Activated T-cell treated with anti-CD3 and anti-CD28 coated beads for 1 hour (primary cell): Measurements from ENCODE around the gene DNAL1.
"Not testable (repeated sequence)": the region's sequence is repeated elsewhere in the genome, so short reads cannot be mapped to it uniquely, and the experiment has no call there.

Experiments used
- DNase-seq: peaks from one replicate; pipeline ENCODE4 v3.0.0-alpha.2; 2020; ENCODE audit warnings: low read depth

DNAL1 gene

GRCh38 chr14:73640796-73641365, 3.9 kb upstream of the DNAL1 start:
- DNase-seq: no peak

GRCh38 chr14:73645248-73645610, 443 bp downstream of the DNAL1 start:
- DNase-seq: no peak

- no peak for DNase-seq
Observed at GRCh38 chr14:73651005-73651404, 6.2 kb downstream of the DNAL1 start.

- DNase-seq: no peak
Observed at GRCh38 chr14:73655851-73656250, 11.1 kb downstream of the DNAL1 start.

DNA sequence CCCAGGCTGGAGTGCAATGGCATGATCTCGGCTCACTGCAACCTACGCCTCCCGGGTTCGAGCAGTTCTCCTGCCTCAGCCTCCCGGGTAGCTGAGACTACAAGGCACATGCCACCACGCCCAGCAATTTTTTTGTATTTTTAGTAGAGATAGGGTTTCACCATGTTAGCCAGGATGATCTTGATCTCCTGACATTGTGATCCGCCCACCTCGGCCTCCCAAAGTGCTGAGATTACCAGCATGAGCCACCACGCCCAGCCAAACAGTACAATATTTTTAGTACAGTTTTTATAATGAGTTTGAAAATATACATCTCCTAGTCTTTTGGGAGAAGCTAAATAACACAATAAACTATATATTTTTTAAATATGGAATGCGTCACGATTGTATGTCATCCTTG, 14.4 kb downstream of the DNAL1 start:
- DNase-seq: not testable (repeated sequence)

DNA sequence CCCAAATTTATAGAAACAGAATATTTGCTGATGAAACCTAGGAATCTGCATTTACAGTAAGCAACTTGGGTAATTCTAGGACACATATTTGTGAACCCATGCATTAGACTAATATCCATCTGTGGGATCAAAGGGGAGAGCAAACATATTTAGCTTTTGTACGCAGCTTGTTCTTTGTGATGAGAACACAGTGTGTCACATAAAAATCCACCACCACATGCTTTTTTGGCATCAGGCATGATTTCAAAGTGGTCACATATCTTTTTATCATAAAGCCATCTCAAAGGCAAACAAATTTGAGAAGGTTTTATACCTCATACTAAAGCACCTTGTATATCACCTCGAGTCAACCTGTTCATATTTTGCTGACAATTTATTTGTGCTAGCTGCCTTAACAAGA, 15.7 kb downstream of the DNAL1 start:
- DNase-seq: no peak

GRCh38 chr14:73661872-73662271, 17.1 kb downstream of the DNAL1 start:
- DNase-seq: no peak

DNA sequence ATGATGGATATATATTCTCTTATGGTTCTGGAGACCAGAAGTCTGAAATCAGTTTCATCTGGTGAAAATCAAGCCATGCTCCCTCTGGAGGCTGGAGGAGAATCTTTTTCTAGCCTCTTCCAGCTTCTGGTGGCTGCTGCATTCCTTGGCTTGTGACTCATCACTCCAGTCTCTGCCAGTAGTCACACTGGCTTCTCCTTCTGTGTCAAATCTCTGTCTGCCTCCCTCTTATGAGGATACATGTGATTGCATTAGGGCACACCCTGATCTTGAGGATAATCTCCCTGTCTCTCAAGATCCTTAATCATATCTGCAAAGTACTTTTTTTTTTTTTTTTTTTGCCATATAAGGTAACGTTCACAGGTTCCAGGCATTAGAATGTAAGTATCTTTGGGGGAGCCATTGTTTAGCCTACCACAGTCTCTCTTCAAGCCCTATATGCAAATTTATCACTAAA, 17.7 kb downstream of the DNAL1 start:
- no peak for DNase-seq

GRCh38 chr14:73663548-73664212, 18.9 kb downstream of the DNAL1 start:
- no peak for DNase-seq

DNA sequence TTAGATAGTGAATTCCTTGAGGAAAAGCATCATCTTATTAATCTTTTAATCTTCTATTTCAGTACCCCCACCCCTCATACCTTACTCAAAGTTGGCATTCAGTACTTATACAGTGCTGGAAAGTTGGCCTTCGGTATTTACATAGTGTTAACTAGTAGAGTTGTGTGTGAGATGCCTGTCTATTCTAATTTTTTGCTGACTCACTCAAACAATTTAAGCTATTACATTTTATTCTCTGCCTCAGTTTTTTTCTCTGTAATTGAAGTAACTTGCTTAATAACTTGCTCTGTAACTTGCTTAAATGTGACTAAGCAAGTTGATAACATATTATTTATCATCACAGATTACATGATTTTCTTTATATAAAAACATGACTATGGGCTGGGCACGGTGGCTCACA, 20.3 kb downstream of the DNAL1 start:
- DNase-seq: no peak

- DNase-seq: no peak
Observed at GRCh38 chr14:73666583-73666982, 21.8 kb downstream of the DNAL1 start.

DNA sequence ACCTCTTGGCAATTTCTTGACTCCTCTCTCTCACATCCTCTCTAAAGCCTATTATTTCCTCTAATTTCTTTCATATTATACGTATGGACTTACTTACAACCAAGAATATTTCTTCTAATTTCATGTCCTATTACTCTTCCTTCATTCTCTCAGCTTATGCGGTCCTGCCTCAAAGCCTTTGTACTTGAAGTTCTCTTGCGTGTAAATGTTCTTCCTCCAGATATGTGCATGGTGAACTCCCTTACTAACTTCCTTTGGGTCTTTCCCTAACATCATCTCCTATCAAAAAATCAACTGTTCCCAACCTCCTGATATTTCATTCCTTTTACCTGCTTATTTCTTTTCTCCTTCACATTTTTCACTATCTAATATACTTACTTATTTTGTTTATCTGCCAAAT, 23.1 kb downstream of the DNAL1 start:
- no peak for DNase-seq

DNA sequence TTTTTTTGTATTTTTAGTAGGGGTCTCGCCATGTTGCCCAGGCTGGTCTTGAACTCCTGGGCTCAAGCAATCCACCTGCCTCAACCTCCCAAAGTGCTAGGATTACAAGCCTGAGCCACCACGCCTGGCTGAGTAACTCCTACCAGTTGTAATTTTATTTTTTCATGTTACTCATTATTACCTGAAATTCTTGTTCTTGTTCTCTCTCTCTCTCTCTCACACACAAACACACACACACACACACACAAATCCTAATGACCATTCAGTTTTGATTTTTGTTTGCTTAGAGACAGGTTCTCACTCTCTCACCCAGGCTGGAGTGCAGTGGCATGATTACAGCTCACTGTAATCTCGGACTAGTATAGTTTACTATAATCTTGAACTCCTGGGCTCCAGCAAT, 30.2 kb downstream of the DNAL1 start:
- DNase-seq: no peak

GRCh38 chr14:73678698-73679097, 33.9 kb downstream of the DNAL1 start:
- DNase-seq: no peak

GRCh38 chr14:73680821-73681220, 36.0 kb downstream of the DNAL1 start:
- no peak for DNase-seq

- DNase-seq: no peak
Observed at GRCh38 chr14:73684627-73685026, 39.8 kb downstream of the DNAL1 start.

DNA sequence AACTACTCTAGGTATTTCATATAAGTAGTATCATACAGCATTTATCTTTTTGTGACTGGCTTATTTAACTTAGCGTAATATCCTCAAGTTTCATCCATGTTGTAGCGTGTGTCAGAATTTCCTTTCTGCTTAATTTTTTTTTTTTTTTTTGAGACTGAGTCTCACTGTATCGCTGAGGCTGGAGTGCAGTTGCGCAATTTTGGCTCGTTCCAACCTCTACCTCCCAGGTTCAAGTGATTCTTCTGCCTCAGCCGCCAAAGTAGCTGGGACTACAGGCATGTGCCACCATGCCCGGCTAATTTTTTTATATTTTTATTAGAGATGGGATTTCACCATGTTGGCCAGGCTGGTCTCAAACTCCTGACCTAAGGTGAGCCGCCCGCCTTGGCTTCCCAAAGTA, 40.5 kb downstream of the DNAL1 start:
- no peak for DNase-seq

GRCh38 chr14:73686901-73687300, 42.1 kb downstream of the DNAL1 start:
- DNase-seq: no peak

GRCh38 chr14:73694083-73694482, 49.3 kb downstream of the DNAL1 start:
- no peak for DNase-seq

DNA sequence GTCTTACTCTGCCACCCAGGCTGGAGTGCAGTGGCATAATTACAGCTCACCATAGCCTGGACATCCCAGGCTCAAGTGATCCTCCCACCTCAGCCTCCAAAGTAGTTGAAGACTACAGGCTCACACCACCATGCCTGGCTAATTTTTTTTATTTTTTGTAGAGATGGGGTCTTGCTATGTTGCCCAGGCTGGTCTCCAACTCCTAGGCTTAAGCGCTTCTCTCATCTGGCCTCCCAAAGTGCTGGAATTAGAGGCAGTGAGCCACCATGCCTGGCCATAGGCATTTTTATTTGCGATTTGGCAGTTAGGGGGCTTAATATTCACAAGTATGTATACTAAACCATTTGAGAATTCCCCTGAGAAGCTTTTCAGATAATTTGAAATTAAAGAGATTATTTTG, 50.3 kb downstream of the DNAL1 start:
- no peak for DNase-seq

- DNase-seq: no peak
Observed at GRCh38 chr14:73695997-73696396, 51.2 kb downstream of the DNAL1 start.

GRCh38 chr14:73696466-73697400, 51.9 kb downstream of the DNAL1 start:
- no peak for DNase-seq

- no peak for DNase-seq
Observed at GRCh38 chr14:73700325-73700724, 55.5 kb downstream of the DNAL1 start.
